Epithelial cell of proximal tubule (primary cell): ENCODE results near the gene FNDC5. TPM values are rescaled to one million over a fixed set of nuclear protein-coding genes. Genes with fewer than 3 reads are reported as not detected.
"Not testable (repeated sequence)": the region's sequence is repeated elsewhere in the genome, so short reads cannot be mapped to it uniquely, and the experiment has no call there.

Experiments
- DNase-seq: peaks from one replicate; pipeline ENCODE4 v3.0.0-alpha.2; 2011; ENCODE audit warnings: low read depth
- H3K4me3 ChIP-seq: 2 replicates; pipeline ENCODE4 v1.5.1; 2011; ENCODE audit warnings: low read depth, mild to moderate bottlenecking, low read length
- total RNA-seq: library from RNA; depleted of rRNA; stranded (reverse); fragments of >200 nt; gene quantifications from 2 replicates; pipeline ENCODE4 v1.2.3, GENCODE V29; 2015
- TF ChIP-seq, protein P1 (sequence below): conservative IDR thresholded peaks from 2 replicates; pipeline ENCODE4 v1.5.1; 2012; ENCODE audit warnings: low read depth, mild to moderate bottlenecking, low read length

The FNDC5 gene
- total RNA-seq, 1 donor from 2014 or later: not detected

DNA sequence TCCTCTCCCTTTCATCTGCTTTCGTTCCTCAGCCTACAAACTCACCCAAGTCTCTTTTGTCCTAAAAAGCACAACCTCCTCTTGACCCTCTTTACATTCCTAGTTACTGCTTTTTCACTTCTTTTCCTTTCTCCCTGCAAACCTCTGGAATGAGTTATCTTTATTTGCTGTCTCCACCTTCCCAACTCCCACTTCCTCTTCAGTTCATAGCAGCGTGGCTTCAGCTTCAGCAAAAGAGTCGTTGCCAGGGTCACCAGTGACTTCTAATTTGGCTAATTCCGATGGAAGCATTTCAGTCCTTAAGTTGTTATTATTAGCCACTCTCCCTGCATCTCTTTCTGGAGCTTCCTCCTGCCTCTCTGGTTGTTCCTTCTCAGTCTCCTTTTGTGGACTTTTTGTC is 36.7 kb upstream of the FNDC5 start:
- no peak for DNase-seq
- TF ChIP-seq, protein P1, sequence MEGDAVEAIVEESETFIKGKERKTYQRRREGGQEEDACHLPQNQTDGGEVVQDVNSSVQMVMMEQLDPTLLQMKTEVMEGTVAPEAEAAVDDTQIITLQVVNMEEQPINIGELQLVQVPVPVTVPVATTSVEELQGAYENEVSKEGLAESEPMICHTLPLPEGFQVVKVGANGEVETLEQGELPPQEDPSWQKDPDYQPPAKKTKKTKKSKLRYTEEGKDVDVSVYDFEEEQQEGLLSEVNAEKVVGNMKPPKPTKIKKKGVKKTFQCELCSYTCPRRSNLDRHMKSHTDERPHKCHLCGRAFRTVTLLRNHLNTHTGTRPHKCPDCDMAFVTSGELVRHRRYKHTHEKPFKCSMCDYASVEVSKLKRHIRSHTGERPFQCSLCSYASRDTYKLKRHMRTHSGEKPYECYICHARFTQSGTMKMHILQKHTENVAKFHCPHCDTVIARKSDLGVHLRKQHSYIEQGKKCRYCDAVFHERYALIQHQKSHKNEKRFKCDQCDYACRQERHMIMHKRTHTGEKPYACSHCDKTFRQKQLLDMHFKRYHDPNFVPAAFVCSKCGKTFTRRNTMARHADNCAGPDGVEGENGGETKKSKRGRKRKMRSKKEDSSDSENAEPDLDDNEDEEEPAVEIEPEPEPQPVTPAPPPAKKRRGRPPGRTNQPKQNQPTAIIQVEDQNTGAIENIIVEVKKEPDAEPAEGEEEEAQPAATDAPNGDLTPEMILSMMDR: no peak
- H3K4me3 ChIP-seq: no peak overlapping the region

DNA sequence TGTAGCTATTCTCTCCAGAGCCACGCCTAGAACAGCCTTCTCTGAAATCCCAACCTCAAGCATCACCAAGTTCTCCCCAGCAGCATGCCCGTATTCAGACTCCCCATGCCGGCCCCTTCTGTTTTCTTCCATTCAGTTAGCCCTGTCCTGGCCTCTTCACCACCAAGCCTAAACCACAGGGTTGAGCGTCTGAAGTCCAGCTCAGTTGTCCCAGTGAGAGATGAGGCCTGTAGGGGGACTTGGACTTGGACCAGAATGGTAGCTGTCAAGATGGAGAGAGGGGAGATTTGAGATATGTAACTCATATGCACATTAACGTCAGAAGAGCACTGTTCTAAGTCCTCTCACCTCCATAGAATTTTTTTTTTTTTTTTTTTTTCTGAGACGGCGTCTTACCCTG is 35.9 kb upstream of the FNDC5 start:
- DNase-seq: no peak
- TF ChIP-seq, protein P1: no peak
- H3K4me3 ChIP-seq: no peak overlapping the region

DNA sequence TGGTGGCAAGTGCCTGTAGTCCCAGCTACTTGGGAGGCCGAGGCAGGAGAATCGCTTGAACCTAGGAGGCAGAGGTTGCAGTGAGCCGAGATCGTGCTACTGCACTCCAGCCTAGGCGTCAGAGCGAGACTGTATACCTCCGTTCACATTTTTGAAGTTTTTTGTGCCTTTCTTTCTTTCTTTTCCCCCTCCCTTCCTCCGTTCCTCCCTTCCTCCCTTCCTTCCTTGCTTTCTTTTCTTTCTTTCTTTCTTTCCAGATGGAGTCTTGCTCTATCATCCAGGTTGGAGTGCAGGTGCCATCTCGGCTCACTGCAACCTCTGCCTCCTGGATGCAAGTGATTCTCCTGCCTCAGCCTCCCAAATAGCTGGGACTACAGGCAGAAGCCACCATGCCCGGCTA is 34.9 kb upstream of the FNDC5 start:
- H3K4me3 ChIP-seq, DNase-seq: not testable (repeated sequence)

DNA sequence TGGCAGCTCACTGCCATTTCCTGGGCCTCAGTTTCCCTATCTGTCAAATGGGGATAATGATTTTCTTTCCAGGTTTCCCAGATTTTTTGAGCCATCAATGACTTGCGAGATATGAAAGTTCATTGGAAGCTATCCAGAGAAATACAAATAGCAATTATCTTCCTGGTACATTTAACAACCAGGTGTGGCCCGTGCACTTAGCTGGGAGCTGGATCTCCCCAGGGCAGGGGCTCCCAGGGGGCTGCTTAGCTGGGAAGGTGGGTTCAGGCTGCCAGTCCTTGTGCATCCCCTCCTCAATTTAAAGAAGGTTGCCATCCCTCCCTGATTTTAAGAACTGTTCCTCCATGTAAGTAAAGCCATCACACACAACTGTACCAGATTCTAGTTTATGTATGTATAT is 34.1 kb upstream of the FNDC5 start:
- no peak overlapping the region for H3K4me3 ChIP-seq
- TF ChIP-seq, protein P1: no peak
- DNase-seq: no peak

DNA sequence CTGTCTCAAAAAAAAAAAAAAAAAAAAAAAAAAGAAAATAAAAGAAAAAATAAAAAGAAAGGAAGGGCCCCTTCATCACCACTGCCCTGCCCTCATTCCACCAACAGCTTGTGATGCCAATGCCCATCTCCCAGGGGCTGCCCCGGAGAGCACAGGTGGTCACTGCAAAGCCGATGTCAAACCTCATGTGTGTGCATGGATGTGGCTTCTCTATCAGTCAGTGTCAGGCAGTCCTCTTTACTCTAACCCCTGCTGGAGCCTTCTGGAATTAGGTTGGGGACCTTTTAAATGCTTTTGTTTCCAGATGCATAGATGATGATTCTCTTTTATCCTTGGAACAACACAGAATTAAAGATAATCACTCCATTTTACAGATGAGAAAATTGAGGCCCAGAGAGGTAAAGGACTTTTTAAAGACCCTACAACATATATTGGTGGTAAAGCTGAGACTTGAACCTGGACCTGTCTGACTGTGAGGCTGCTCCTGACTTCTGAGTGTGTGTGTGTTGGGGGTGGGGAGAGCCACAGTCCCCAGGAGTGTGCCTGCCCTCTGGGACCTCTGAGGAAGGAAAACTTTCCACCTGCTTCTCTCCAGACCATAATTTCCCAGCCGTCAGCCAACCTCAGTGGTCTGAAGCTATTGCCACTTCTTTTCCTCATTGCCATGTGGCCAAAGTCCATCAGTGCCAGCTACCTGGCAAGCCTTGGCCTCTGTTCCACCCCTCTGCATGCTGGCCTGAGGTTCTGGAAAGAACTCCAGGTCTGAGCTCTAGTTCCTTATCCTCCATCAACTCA is 33.5 kb upstream of the FNDC5 start:
- DNase-seq: no peak
- no peak overlapping the region for H3K4me3 ChIP-seq
- TF ChIP-seq, protein P1: no peak

DNA sequence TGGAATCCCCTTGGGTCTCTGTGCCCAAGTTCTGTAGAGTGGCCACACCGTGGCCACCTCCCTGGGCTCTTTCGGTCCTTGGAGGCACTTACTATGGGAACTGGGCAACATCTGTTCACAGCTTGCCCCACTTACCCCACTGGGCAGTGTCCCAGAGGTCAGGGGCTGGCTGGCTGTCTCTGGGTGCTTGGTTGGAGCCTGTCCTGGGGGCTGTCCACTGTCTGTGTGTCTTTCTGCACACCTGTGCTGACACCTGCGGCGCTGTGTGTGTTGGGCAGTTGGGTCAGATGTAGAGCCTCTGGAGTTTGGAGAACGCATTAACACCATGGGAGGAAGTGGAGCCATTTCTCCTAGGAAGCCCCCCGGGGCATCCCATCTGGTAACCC is 31.8 kb upstream of the FNDC5 start:
- DNase-seq: no peak
- H3K4me3 ChIP-seq: no peak overlapping the region
- TF ChIP-seq, protein P1: no peak

DNA sequence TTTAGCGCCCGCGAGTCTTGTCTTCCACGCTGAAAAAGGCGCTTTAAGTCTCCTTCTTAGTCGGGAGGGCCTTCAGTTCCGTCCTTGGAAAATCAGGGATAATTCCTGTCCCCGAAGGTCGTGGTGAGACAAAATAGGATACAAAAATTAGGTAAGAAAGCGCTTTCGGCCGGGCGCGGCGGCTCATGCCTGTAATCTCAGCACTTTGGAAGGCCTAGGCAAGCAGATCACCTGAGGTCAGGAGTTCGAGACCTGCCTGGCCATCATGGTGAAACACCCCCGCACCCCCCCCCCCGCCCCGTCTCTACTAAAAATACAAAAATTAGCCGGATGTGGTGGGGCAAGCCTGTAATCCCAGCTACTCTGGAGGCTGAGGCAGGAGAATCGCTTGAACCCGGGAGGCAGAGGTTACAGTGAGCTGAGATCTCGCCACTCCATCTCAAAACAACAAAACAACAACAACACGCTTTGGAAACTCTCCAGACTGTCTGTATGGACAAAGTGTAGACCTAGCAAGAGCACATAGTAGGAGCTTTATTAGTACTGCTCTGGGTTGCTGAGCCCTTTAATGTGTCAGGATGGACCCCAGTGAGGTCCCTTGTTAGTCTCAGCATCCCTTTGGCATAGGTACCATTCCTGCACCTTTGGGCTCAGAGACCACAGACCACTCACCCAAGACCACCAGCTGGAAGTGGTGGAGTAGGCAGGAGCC is 31.3 kb upstream of the FNDC5 start:
- H3K4me3 ChIP-seq: peak overlapping the region; percentile 76
- DNase-seq: no peak
- TF ChIP-seq, protein P1: no peak
